ENCODE results near the gene NPIPB2. TPM values are rescaled to one million over a fixed set of nuclear protein-coding genes. Genes with fewer than 3 reads are reported as not detected.
A peak's percentile ranks its signal among the peaks of the same experiment; 100 is the strongest.

The NPIPB2 gene
- total RNA-seq, 2 experiments from 2014 or later: 4.9 to 11.0 TPM

GRCh38 chr16:11915644-11916523 lies 26.0 kb downstream of the NPIPB2 start, which contains the start of gene GSPT1:
Gene GSPT1 (minus strand): TSS chr16:11915956. CDS start chr16:11915720, 236 bp downstream.
- peak; percentile 13 for TF ChIP-seq CTCF (IDR thresholded peaks at IDR 0.05)
- Mint-ChIP-seq H3K27ac (peak within 1 kb of the TSS; percentile 95), H3K36me3 (ENCODE audit: low read depth) (peaks cover 27% of the 10 kb centered on the region), H3K4me1 (ENCODE audit: low read depth) (peaks cover 33% of the 10 kb centered on the region), H3K4me3 (peak within 1 kb of the TSS; percentile 98), H3K27me3 (no peaks in the 10 kb centered on the region), H3K9me3 (no peaks in the 10 kb centered on the region)
- ChIA-PET POLR2A (interaction anchor here (0.7 to 2.0 kb wide), 8 partner anchors 13 to 886 kb away, joined by 3 to 6 read pairs (median 4); partner anchors contain the start of genes RSL1D1, SNX29 and ZC3H7A), CTCF (interaction anchor here (1.2 kb wide), 1 partner anchor 152 kb away, joined by 3 read pairs; no protein-coding TSS in a partner anchor)
- intact Hi-C loops (cut with micrococcal nuclease): no loop called here
- ATAC-seq (peak; percentile 94), DNase-seq (peak; percentile 100)

- intact Hi-C loops (cut with micrococcal nuclease): no loop called here
- peak overlapping the region; percentile 95 for H3K27ac Mint-ChIP-seq
- no peaks in the 10 kb centered on the region for H3K9me3 Mint-ChIP-seq
- ATAC-seq (peak; percentile 10), DNase-seq (peak; percentile 58)
- ChIA-PET POLR2A (interaction anchor here (0.7 to 2.0 kb wide), 7 partner anchors 12 to 180 kb away, joined by 3 to 6 read pairs (median 4); partner anchors contain the start of genes RSL1D1, SNX29 and ZC3H7A), CTCF (no interaction called here)
- TF ChIP-seq CTCF (IDR thresholded peaks at IDR 0.05): no peak
- H3K36me3 Mint-ChIP-seq (ENCODE audit: low read depth): peaks cover 34% of the 10 kb centered on the region
- peak overlapping the region; percentile 98 for H3K4me3 Mint-ChIP-seq
- no peaks in the 10 kb centered on the region for H3K27me3 Mint-ChIP-seq
- peaks cover 40% of the 10 kb centered on the region for H3K4me1 Mint-ChIP-seq (ENCODE audit: low read depth)
These were observed 26.7 kb downstream of the NPIPB2 start for GRCh38 chr16:11915114-11915643.

- peak overlapping the region; percentile 95 for H3K27ac Mint-ChIP-seq
These were observed 27.4 kb downstream of the NPIPB2 start for GRCh38 chr16:11914210-11915113.

More at GRCh38 chr16:11914210-11915113, 27.4 kb downstream of the NPIPB2 start:
- Mint-ChIP-seq H3K4me1 (ENCODE audit: low read depth) (peaks cover 46% of the 10 kb centered on the region), H3K36me3 (ENCODE audit: low read depth) (peaks cover 36% of the 10 kb centered on the region), H3K27me3 (no peaks in the 10 kb centered on the region), H3K4me3 (peak overlapping the region; percentile 98), H3K9me3 (no peaks in the 10 kb centered on the region)
- TF ChIP-seq CTCF (IDR thresholded peaks at IDR 0.05): no peak
- ATAC-seq (no peak), DNase-seq (peak; percentile 66)
- POLR2A ChIA-PET: interaction anchor here (0.8 to 2.0 kb wide), 7 partner anchors 14 to 166 kb away, joined by 3 to 6 read pairs (median 4); partner anchors contain the start of genes RSL1D1 and ZC3H7A
- intact Hi-C loops (cut with micrococcal nuclease): no loop called here
- CTCF ChIA-PET: interaction anchor here (1.6 to 1.7 kb wide), 2 partner anchors 10 to 153 kb away, joined by 3 to 5 read pairs; no protein-coding TSS in a partner anchor

Data from activated CD8-positive, alpha-beta T cell treated with anti-CD3 and anti-CD28 coated beads for 36 hours (primary cell).